HEK293T (cell line): Measurements from ENCODE around the gene RRP15.

Source experiments
- CTCF ChIA-PET: fragments of 350-600 bp; formaldehyde crosslinking; extraction: SDS; loops from one replicate; lab custom pipeline; 2021; ENCODE audit warnings: antibody characterized with exemption, inconsistent platforms; lab: Yijun Ruan, JAX
- POLR2A ChIA-PET: fragments of 350-600 bp; formaldehyde crosslinking; extraction: SDS; loops from one replicate; lab custom pipeline; 2020; ENCODE audit warnings: antibody characterized with exemption, inconsistent platforms; lab: Yijun Ruan, JAX
- DNase-seq: peaks from one replicate; pipeline ENCODE4 v3.0.0; 2012; ENCODE audit warnings: mixed read lengths; ENCODE audit errors: extremely low spot score
- ARNT ChIP-seq: fragments of 450-650 bp; IDR thresholded peaks from 2 replicates; pipeline ENCODE4 v1.6.1; 2017; ENCODE audit warnings: mild to moderate bottlenecking
- BHLHE40 ChIP-seq: fragments of 450-650 bp; IDR thresholded peaks from 2 replicates; pipeline ENCODE4 v1.6.1; 2016; ENCODE audit warnings: mild to moderate bottlenecking, moderate library complexity, borderline replicate concordance
- CTBP1 ChIP-seq: fragments of 450-650 bp; IDR thresholded peaks from 2 replicates; pipeline ENCODE4 v1.6.1; 2016; ENCODE audit warnings: borderline replicate concordance
- ELF4 ChIP-seq: fragments of 450-650 bp; IDR thresholded peaks from 2 replicates; pipeline ENCODE4 v1.6.1; 2017; ENCODE audit warnings: antibody characterized with exemption
- FOXA1 ChIP-seq: fragments of 450-650 bp; IDR thresholded peaks from 2 replicates; pipeline ENCODE4 v1.6.1; 2016; ENCODE audit warnings: mild to moderate bottlenecking
- FOXK2 ChIP-seq: fragments of 450-650 bp; IDR thresholded peaks from 2 replicates; pipeline ENCODE4 v1.6.1; 2016; ENCODE audit warnings: mild to moderate bottlenecking
- FOXM1 ChIP-seq: fragments of 450-650 bp; IDR thresholded peaks from 2 replicates; pipeline ENCODE4 v1.6.1; 2017; ENCODE audit warnings: mild to moderate bottlenecking, borderline replicate concordance
- HDGF ChIP-seq: fragments of 450-650 bp; IDR thresholded peaks from 2 replicates; pipeline ENCODE4 v1.6.1; 2017; ENCODE audit warnings: antibody characterized with exemption, borderline replicate concordance
- L3MBTL2 ChIP-seq: fragments of 450-650 bp; conservative IDR thresholded peaks from 2 replicates; pipeline ENCODE4 v1.6.1; 2016; ENCODE audit warnings: mild to moderate bottlenecking
- LEF1 ChIP-seq: fragments of 450-650 bp; IDR thresholded peaks from 2 replicates; pipeline ENCODE4 v1.6.1; 2017; ENCODE audit warnings: mild to moderate bottlenecking, borderline replicate concordance
- NFRKB ChIP-seq: fragments of 450-650 bp; IDR thresholded peaks from 2 replicates; pipeline ENCODE4 v1.6.1; 2016; ENCODE audit warnings: mild to moderate bottlenecking, moderate library complexity
- PKNOX1 ChIP-seq: fragments of 450-650 bp; IDR thresholded peaks from 2 replicates; pipeline ENCODE4 v1.6.1; 2016
- SP1 ChIP-seq: fragments of 450-650 bp; IDR thresholded peaks from 2 replicates; pipeline ENCODE4 v1.6.1; 2017
- SUZ12 ChIP-seq: fragments of 450-650 bp; IDR thresholded peaks from 2 replicates; pipeline ENCODE4 v1.6.1; 2016; ENCODE audit warnings: mild to moderate bottlenecking
- TARDBP ChIP-seq: fragments of 450-650 bp; IDR thresholded peaks from 2 replicates; pipeline ENCODE4 v1.6.1; 2016
- ZNF384 ChIP-seq: fragments of 450-650 bp; IDR thresholded peaks from 2 replicates; pipeline ENCODE4 v1.6.1; 2016

Gene RRP15

GRCh38 chr1:218323568-218324225, 38.6 kb downstream of the RRP15 start:
- POLR2A ChIA-PET, result no interaction called here
- TF ChIP-seq SUZ12 (no peak), L3MBTL2 (no peak), FOXK2 (no peak), TARDBP (no peak), ARNT (no peak)
- DNase-seq, result no peak
- CTCF ChIA-PET, result no interaction called here

DNA sequence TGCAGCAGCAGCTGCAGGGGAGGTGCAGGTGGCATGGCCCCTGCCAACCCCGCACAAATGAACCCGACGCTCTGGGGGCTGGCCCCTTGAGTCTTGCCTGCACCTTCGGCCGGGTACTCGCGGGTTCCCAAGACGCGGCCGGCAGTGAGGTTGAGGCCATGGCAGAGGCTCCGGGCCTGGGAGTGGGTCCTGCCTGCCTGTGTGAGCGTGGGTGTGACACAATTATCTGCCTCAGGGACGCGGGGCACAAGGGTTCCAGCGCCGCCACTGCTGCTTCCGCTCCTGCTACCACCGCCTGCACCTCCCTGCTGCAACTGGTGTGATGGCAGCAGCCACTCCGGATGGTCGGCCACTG, 39.1 kb downstream of the RRP15 start:
- ChIA-PET CTCF (no interaction called here), POLR2A (no interaction called here)

GRCh38 chr1:218328769-218329168, 43.7 kb downstream of the RRP15 start:
- TF ChIP-seq ELF4 (no peak), FOXA1 (no peak), ZNF384 (no peak), L3MBTL2 (no peak), HDGF (no peak), FOXK2 (no peak), FOXM1 (no peak), NFRKB (no peak), CTBP1 (no peak), SUZ12 (no peak), TARDBP (no peak), PKNOX1 (no peak), SP1 (no peak), ARNT (no peak), BHLHE40 (no peak)
- DNase-seq, result no peak
- ChIA-PET CTCF (interaction anchor here (0.5 to 1.3 kb wide), 4 partner anchors 13 to 1332 kb away, joined by 3 to 6 read pairs (median 4); no protein-coding TSS in a partner anchor), POLR2A (no interaction called here)

More for the DNA sequence above, 39.1 kb downstream of the RRP15 start:
- DNase-seq, result no peak
- TF ChIP-seq L3MBTL2 (no peak), NFRKB (no peak), LEF1 (no peak), FOXA1 (no peak), HDGF (no peak)

GRCh38 chr1:218330043-218330623, 45.0 kb downstream of the RRP15 start:
- TF ChIP-seq FOXA1 (no peak), FOXM1 (no peak), SP1 (no peak), PKNOX1 (peak; percentile 52; the same call in 1 of the 2 replicates), ARNT (no peak), NFRKB (no peak)
- POLR2A ChIA-PET, result no interaction called here
- DNase-seq, result peak; percentile 14
- CTCF ChIA-PET, result interaction anchor here (0.6 to 1.3 kb wide), 5 partner anchors 28 to 195 kb away, joined by 3 to 6 read pairs (median 4); no protein-coding TSS in a partner anchor

DNA sequence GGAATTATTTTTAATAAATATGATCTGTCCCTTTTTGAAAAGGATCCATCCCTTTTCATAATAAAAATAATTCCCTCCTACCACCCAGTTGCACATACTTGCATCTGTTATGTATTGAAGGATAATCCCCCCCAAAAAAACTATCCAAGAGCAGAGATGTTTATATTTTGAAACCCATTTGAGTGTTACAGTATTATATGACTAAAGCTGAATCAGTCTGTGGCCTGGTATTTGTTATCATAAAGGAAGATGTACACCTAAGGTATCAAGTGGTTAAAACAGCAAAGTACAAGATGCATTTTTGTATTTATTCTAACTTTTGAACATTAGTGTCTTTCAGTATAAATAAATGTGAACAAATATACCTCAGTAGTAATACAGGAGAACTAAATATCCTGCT, 47.3 kb downstream of the RRP15 start:
- POLR2A ChIA-PET, result no interaction called here
- no peak for TF ChIP-seq ARNT
- TF ChIP-seq CTBP1, result no peak
- no peak for TF ChIP-seq FOXK2
- no peak for TF ChIP-seq FOXA1
- no peak for TF ChIP-seq ZNF384
- TF ChIP-seq SUZ12, result no peak
- no peak for TF ChIP-seq BHLHE40
- TF ChIP-seq FOXM1, result no peak
- no peak for TF ChIP-seq LEF1
- TF ChIP-seq TARDBP, result no peak
- no peak for TF ChIP-seq ELF4
- no peak for TF ChIP-seq SP1
- TF ChIP-seq PKNOX1, result no peak
- no peak for TF ChIP-seq HDGF
- no peak for TF ChIP-seq NFRKB
- no peak for TF ChIP-seq L3MBTL2
- DNase-seq, result no peak
- CTCF ChIA-PET, result interaction anchor here (0.9 kb wide), 1 partner anchor 1480 kb away, joined by 3 read pairs; no protein-coding TSS in a partner anchor

- CTCF ChIA-PET, result interaction anchor here (0.5 kb wide), 1 partner anchor 1297 kb away, joined by 3 read pairs; no protein-coding TSS in a partner anchor
- no peak for DNase-seq
- TF ChIP-seq ELF4 (no peak), ARNT (no peak), BHLHE40 (no peak), FOXM1 (no peak), SP1 (no peak), NFRKB (no peak), FOXK2 (no peak), ZNF384 (no peak), CTBP1 (no peak), L3MBTL2 (no peak), LEF1 (no peak)
- POLR2A ChIA-PET, result no interaction called here
These were observed 51.2 kb downstream of the RRP15 start for GRCh38 chr1:218336328-218336727.
